SH-SY5Y (cell line): Measurements from ENCODE around the gene KYAT1.

Experiments
- GATA2 ChIP-seq: IDR thresholded peaks from 2 replicates; pipeline ENCODE4 v1.6.1; 2011; ENCODE audit warnings: mild to moderate bottlenecking, low read depth, low read length
- GATA3 ChIP-seq: IDR thresholded peaks from 2 replicates; pipeline ENCODE4 v1.6.1; 2011; ENCODE audit warnings: low read depth, mild to moderate bottlenecking, low read length, moderate library complexity

DNA sequence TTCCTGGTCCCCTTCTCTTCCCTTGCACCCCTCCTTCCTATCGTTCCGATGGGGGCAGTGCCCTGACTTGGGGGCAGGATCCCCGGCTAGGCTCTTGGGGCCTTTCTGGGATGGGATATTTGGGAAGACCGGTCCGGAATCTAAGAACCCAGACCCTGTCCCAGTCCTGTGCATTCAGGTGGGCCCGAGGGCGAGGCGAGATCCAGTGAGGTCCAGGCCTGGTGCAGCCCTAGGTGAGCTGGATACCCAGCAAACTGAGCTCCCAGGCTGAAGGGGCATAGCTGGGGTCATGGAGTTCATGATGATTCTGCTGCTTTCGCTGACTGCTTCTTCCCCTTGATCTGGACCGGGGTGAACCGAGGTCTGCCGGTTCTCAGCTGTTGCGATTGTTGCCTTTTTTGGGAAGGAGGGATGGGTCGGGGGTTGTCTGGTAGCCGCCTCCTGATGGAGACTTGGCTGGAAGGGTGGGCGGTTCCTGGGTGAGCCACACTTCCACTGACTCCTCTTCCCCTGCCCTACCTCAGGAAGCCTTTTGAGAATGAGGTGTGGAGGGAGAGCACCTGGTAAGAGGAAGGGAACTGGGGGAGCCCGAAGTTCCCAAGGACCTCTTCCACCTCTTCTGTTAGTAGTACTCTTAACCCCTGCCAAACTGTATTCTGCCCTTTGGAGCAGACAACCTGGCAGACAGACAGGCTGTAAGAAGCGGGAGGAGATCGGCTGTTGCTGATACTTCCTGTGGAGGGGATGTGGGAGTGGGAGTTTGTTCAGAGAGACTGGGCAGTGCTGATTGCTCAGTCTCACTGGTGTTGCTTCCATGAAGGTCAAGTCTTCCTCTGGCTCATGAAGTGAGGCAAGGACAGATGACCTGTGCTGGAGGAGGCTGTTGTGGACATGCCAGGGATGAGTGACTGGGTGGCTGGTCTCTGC lies 1.2 kb upstream of the KYAT1 start:
- TF ChIP-seq GATA3 (no peak), GATA2 (no peak)
